IMR-90 (cell line): ENCODE data around the gene CELA3A.
"Not testable (repeated sequence)": the region's sequence is repeated elsewhere in the genome, so short reads cannot be mapped to it uniquely, and the experiment has no call there.

ENCODE experiments used
- MXI1 ChIP-seq: IDR thresholded peaks from 2 replicates; pipeline ENCODE4 v1.6.1; 2012; ENCODE audit warnings: low read depth, mild to moderate bottlenecking, low read length, moderate library complexity, borderline replicate concordance
- POLR2A ChIP-seq: IDR thresholded peaks from 2 replicates; pipeline ENCODE4 v1.6.1; 2012; ENCODE audit warnings: mild to moderate bottlenecking, low read depth, low read length
- RFX5 ChIP-seq: IDR thresholded peaks from 2 replicates; pipeline ENCODE4 v1.8.0; 2012; ENCODE audit warnings: low read depth, mild to moderate bottlenecking, low read length, moderate library complexity
- TF ChIP-seq, protein P1 (sequence below): conservative IDR thresholded peaks from 2 replicates; pipeline ENCODE4 v1.5.1; 2012; ENCODE audit warnings: mild to moderate bottlenecking, low read depth, low read length, improper control_type of control experiment

- TF ChIP-seq, protein P1, sequence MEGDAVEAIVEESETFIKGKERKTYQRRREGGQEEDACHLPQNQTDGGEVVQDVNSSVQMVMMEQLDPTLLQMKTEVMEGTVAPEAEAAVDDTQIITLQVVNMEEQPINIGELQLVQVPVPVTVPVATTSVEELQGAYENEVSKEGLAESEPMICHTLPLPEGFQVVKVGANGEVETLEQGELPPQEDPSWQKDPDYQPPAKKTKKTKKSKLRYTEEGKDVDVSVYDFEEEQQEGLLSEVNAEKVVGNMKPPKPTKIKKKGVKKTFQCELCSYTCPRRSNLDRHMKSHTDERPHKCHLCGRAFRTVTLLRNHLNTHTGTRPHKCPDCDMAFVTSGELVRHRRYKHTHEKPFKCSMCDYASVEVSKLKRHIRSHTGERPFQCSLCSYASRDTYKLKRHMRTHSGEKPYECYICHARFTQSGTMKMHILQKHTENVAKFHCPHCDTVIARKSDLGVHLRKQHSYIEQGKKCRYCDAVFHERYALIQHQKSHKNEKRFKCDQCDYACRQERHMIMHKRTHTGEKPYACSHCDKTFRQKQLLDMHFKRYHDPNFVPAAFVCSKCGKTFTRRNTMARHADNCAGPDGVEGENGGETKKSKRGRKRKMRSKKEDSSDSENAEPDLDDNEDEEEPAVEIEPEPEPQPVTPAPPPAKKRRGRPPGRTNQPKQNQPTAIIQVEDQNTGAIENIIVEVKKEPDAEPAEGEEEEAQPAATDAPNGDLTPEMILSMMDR = not testable (repeated sequence)
- not testable (repeated sequence) for TF ChIP-seq POLR2A, RFX5, MXI1
Measured at GRCh38 chr1:21970523-21970922, 30.9 kb upstream of the CELA3A start.
